HEK293 (cell line): ENCODE measurements around the gene S100A4.

Experiments used
- PRDM4 ChIP-seq: fragments of 450-650 bp; formaldehyde crosslinking; IDR thresholded peaks from 2 replicates; pipeline ENCODE4 v1.5.1; 2017; ENCODE audit warnings: missing biosample characterization, missing genetic modification characterization
- ZNF202 ChIP-seq: fragments of 450-650 bp; formaldehyde crosslinking; IDR thresholded peaks from 2 replicates; pipeline ENCODE4 v1.5.1; 2016; ENCODE audit warnings: missing biosample characterization, missing genetic modification characterization, borderline replicate concordance
- TF ChIP-seq, protein P1 (sequence below): fragments of 450-650 bp; formaldehyde crosslinking; IDR thresholded peaks from 2 replicates; pipeline ENCODE4 v1.5.1; 2016; ENCODE audit warnings: missing biosample characterization, missing genetic modification characterization, borderline replicate concordance

- TF ChIP-seq PRDM4 (tag by site-specific recombination) (no peak), ZNF202 (tag by site-specific recombination) (no peak)
- TF ChIP-seq, protein P1, sequence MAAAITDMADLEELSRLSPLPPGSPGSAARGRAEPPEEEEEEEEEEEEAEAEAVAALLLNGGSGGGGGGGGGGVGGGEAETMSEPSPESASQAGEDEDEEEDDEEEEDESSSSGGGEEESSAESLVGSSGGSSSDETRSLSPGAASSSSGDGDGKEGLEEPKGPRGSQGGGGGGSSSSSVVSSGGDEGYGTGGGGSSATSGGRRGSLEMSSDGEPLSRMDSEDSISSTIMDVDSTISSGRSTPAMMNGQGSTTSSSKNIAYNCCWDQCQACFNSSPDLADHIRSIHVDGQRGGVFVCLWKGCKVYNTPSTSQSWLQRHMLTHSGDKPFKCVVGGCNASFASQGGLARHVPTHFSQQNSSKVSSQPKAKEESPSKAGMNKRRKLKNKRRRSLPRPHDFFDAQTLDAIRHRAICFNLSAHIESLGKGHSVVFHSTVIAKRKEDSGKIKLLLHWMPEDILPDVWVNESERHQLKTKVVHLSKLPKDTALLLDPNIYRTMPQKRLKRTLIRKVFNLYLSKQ (tag by site-specific recombination): no peak
Measured at GRCh38 chr1:153586347-153586746, 40.7 kb upstream of the S100A4 start.
